HS-5 (cell line): Measurements from ENCODE around the gene ELAPOR1.
"Not testable (repeated sequence)": the region's sequence is repeated elsewhere in the genome, so short reads cannot be mapped to it uniquely, and the experiment has no call there.

Source experiments
- DNase-seq: peaks from one replicate; pipeline ENCODE4 v3.0.0-alpha.2; 2012; ENCODE audit warnings: low read depth

Gene ELAPOR1

GRCh38 chr1:109136766-109137165 lies 22.9 kb downstream of the ELAPOR1 start:
- DNase-seq, result no peak

DNA sequence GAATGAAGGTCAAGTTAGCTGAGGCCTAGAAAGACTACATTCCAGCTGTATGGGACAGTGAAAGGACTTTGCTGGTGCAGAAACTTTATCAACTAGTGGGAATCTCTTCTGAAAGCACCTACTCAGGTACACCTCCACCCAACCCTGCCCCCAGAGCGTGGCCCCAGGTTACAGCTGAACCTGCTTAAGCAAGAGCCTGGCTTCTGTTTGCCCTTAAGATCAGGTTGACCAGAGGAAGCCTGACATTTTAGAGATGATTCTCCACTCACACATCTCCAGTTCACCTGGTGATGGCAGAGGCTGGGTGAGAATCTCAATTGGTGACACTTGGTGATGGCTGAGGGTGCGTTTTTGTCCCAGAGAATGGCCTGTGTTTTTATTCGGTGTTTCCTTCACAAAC lies 24.0 kb downstream of the ELAPOR1 start:
- DNase-seq, result no peak

- DNase-seq, result no peak
Measured at GRCh38 chr1:109138358-109138757, 24.4 kb downstream of the ELAPOR1 start.

- DNase-seq, result no peak
Measured at GRCh38 chr1:109140392-109140791, 26.5 kb downstream of the ELAPOR1 start.

DNA sequence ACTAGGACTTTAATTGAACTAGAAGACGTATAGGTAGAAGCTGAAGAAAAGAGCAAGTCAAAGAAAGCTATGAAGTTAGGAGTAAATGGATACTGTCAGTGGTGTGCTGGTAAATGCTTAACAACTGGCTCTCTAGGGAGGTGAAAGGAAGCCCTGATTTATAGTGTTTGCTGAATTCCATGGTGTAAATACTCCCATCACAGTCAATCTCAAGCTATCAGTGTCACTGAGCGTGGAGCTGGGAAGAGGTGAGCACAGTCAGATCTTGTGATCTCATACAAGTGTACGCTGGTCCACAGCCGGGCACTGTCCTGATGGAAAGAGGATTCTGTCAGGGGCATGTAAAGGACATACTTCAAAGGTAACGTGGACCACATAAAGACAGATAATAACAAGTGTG lies 28.3 kb downstream of the ELAPOR1 start:
- no peak for DNase-seq

- DNase-seq, result not testable (repeated sequence)
Measured at GRCh38 chr1:109142725-109143124, 28.8 kb downstream of the ELAPOR1 start.

DNA sequence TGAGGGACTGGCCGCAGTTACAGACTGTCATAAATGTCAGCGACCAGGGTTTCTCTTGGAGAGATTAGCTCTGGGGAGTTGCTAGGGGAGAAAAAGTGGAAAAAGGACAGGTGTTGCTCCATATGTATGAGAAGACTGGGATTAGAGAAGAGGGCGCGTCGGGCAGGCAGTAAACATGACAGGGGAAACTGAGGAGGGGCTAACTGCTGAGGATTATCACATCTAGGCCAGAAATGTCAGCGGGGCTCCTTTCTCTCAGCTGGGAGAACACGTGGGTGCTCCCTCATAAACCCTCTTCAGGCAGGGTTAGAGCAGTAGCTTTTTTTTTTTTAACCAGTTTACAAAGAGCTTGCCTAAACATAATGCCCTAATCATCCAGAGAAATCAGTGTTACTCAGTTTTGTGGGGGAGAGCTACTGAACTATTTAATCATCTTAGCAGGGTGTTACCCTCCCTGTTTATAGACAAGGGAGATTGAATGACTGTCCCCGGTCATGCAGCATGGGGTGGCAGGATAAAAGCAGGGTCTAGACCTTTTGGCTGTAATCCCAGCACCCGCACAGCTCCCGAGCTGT lies 35.2 kb downstream of the ELAPOR1 start:
- DNase-seq, result no peak

DNA sequence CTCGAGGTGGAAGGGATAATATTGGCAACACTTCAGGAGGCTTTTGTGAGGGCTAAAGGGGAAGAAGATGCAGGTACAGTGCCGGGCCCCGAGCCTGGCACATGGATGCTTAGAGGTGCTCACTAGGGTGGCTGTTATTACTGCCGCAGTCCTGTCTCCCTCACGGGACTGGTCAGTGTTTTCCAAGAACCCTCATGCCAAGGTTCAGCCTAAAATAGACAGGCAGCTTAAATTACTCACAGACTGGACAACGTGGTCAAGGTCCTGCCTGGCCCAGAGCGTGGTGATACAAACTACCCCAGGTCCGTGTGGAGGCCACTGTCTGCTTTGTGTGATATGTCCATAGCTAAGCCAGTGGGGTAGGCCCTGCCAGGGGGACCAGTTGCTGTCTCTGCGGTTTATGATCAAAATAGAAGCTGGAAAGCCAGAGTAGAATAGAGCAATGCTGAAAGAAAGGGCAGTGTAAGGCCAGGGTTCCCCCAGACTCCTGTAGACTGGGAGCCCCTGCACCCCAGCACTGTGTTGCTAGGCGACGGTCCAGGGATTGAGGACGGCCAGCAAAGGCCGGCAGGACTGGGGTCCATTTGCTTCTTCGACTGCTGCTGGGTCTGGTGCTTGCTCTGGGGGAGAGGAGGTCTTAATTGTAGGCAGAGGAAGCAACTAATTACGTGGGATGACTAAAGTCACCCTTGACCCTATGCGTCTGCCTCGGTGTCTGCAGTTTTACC lies 36.1 kb downstream of the ELAPOR1 start:
- no peak for DNase-seq

DNA sequence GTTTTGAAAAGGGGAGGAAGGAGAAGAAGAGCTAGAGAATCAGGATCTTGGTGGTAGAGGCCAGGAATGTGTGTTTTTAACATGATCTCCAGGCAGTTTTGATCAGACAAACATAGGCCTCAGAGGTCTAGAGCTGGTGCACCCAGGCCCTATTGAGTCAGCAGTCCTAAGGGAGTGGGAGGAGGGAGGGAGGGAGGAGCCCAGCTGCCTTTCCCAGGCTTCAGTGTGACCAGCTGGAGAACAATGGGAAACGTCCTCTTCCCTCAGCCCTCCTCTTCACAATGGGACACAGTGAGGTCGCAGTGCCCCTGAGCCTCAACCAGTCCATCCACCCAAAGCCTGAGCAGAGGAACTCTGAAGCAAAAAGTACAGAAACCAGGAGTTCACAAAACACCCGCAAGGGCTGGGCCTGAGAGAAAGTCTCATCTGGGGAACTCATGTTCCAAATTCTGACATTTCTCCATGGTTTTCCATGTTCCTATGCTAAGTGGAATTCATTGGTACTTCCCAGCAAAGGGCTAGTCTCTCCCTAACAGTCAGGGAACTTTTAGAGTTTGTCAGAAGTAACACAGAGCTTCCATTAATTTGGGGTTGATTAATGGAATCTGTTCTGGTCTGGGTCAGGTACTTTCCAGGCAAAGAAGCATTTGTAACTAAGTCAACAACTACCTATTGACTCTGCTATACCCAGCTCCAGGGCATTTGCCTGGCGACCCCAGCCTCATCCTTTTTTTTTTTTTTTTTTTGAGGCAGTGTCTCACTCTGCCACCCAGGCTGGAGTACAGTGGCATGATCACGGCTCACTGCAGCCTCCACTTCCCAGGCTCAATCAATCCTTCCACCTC lies 37.5 kb downstream of the ELAPOR1 start:
- no peak for DNase-seq

GRCh38 chr1:109152196-109152595 lies 38.3 kb downstream of the ELAPOR1 start:
- DNase-seq, result no peak

DNA sequence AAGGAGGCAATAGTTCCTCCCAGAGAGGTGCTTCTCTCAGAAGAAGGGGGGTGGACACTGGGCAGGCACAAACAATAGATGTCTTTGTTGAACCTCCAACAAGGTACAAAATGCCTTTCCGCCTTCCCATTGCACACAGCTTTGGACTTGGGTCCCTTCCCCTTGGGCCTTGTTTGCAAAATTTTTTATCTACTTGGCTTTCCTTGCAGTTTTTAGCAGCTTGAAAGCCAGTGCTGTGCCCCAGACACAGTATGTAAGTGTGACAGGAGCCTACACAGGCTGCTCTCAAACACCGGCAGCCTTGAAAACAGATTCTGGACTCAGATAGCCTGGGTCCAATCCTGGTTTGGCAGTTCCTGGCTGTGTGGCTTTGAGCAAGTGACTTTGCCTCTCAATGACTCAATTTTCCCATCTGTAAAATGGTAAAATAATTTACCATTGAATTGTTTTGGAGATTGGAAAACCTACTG lies 43.0 kb downstream of the ELAPOR1 start:
- no peak for DNase-seq

DNA sequence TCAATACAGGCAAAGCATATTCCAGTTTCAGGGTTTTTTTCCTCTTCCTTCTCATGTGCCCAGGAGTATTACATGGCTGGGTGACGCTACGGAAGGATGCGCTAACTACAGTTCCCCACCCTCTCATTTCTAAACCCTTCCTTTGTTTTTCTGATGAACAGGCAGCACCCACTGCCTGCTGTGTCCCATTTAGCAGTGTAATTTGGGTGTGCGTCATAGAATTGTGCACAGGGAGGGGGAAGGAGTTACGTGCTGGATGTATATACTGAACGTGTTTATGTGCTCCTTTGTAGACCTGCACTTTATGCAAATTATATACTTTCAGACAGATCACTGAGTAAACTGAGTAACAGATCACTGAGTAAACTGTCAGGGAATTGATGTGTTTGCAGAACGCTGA lies 44.5 kb downstream of the ELAPOR1 start:
- no peak for DNase-seq

DNA sequence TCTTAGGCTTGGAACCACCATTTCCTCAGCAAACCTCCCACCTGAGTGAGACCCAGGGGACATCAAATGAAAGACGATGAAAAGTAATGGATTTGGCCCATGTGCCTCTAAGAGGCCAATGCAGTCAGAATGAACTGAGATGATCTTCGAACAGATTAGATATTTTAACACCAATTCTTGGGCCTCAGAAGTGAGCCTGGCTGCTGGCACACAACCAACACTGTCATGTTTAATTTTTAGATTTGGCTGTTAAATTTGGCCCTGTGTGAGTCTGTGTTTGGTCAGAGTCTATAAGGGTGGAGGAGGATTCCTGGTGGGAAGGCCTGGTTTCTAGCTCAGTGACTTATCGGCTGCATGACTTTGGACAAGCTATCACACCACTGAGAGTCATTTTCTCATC lies 45.4 kb downstream of the ELAPOR1 start:
- no peak for DNase-seq

DNA sequence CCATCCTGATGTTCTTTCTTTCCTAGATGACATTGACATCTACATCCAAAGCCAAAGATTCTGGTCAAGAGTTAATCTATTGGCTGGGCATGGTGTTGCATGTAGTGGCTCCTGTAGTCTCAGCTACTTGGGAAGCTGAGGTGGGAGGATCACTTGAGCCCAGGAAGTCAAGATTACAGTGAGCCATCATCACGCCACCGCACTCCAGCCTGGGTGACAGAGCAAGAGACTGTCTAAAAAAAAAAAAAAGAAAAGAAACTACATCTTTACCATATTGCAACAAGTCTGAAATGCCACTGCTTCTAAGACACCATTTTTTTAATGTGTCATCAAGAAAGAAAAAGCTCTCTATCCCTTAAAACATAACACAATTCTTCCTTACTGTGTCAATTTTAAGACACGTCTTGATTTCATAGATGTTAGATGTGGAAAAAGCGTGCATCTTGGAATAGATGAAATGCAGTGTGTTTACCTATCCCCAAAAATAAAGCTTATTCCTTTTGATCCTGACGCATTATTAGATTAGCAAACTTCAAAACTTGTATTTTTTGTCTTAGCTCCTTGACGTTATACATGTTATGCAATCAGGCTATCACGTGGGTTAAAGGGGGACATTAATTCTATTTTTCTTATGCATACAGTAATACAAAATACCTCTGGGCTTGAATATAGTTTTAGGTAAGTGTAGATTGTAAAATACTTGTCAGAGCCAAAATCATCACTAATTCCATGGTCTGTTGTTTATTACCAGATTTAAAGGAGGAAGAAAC lies 46.3 kb downstream of the ELAPOR1 start:
- no peak for DNase-seq

DNA sequence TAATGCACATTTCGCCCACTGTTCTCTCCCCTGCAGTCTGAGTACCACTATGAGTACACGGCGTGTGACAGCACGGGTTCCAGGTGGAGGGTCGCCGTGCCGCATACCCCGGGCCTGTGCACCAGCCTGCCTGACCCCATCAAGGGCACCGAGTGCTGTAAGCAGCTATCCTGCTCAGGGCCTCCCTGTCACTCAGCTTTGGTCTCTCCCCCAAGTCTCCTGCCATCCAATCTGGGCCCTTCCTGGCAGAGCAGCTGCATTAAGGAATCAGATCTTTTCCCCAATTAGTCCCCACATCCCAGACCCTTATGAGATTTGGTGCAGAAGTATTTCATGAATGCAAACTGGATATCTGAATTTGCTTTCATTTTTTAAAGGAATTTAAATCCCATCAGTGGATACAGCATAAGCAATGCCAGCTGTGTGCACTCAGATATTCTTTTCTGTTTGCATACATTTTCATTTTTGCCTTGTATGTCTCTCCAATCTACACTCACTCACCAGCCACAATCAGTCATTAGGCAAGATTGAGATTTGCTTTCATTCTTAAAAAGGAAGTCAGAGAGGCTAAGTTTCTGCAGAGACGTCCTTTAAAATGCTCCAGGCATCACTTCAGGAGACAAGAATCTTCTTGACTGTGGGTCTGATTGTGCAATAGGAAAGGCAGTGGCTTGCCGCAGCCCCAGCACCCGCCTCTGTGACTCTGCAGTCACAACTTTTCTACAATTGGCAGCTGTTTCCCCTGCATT lies 48.1 kb downstream of the ELAPOR1 start:
- DNase-seq, result peak; percentile 38

DNA sequence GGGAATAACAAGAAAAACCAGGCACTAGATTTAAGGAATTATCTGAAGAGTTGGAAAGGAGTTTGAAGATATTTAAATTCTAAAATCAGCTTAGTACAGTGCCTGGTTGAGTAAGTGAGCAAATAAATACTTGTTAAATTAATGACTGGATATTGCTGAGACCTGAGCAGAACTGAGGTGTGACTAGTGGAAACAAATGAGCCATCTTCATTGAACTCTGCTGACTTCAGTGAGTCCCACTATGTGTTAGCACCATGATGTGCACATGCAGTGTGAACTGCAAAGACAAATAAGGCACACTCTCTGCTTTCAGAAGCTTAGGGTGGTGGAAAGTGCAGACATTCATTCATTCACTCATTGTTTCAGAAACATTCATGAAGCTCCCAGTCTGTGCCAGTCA lies 48.7 kb downstream of the ELAPOR1 start:
- DNase-seq, result no peak

GRCh38 chr1:109163551-109163950 lies 49.6 kb downstream of the ELAPOR1 start:
- no peak for DNase-seq
